ENCODE data around the gene DYRK1A. TPM values are rescaled to one million over a fixed set of nuclear protein-coding genes. Genes with fewer than 3 reads are reported as not detected.

DYRK1A gene
- polyA plus RNA-seq, 4 donors: 58.0 to 75.5 (median 70.0) TPM

GRCh38 chr21:37443683-37444082 lies 77.1 kb downstream of the DYRK1A start:
- no peak for DNase-seq (ENCODE audit: low read depth in 4 of 4, low spot score in 3 of 4)

- no peak for DNase-seq (ENCODE audit: low read depth in 4 of 4, low spot score in 3 of 4)
Observed at GRCh38 chr21:37445228-37445627, 78.7 kb downstream of the DYRK1A start.

- no peak for DNase-seq (ENCODE audit: low read depth in 4 of 4, low spot score in 3 of 4)
Observed at GRCh38 chr21:37446552-37446951, 80.0 kb downstream of the DYRK1A start.

- no peak for DNase-seq (ENCODE audit: low read depth in 4 of 4, low spot score in 3 of 4)
Observed at GRCh38 chr21:37447288-37447936, 80.8 kb downstream of the DYRK1A start.

- DNase-seq (ENCODE audit: low read depth in 4 of 4, low spot score in 3 of 4): no peak
Observed at GRCh38 chr21:37449302-37449937, 82.8 kb downstream of the DYRK1A start.

- DNase-seq (ENCODE audit: low read depth in 4 of 4, low spot score in 3 of 4): no peak
Observed at GRCh38 chr21:37450445-37450941, 83.9 kb downstream of the DYRK1A start.

- no peak for DNase-seq (ENCODE audit: low read depth in 4 of 4, low spot score in 3 of 4)
Observed at GRCh38 chr21:37451446-37451845, 84.9 kb downstream of the DYRK1A start.

GRCh38 chr21:37452227-37452626 lies 85.7 kb downstream of the DYRK1A start:
- DNase-seq (ENCODE audit: low read depth in 4 of 4, low spot score in 3 of 4): no peak

- no peak for DNase-seq (ENCODE audit: low read depth in 4 of 4, low spot score in 3 of 4)
Observed at GRCh38 chr21:37453350-37453749, 86.8 kb downstream of the DYRK1A start.

GRCh38 chr21:37454869-37455503 lies 88.4 kb downstream of the DYRK1A start:
- DNase-seq (ENCODE audit: low read depth in 4 of 4, low spot score in 3 of 4): no peak

GRCh38 chr21:37455504-37455911 lies 88.9 kb downstream of the DYRK1A start:
- DNase-seq (ENCODE audit: low read depth in 4 of 4, low spot score in 3 of 4): no peak

GRCh38 chr21:37458669-37459276 lies 92.2 kb downstream of the DYRK1A start:
- no peak for DNase-seq (ENCODE audit: low read depth in 4 of 4, low spot score in 3 of 4)

- DNase-seq (ENCODE audit: low read depth in 4 of 4, low spot score in 3 of 4): no peak
Observed at GRCh38 chr21:37459575-37459974, 93.0 kb downstream of the DYRK1A start.

- DNase-seq (ENCODE audit: low read depth in 4 of 4, low spot score in 3 of 4): no peak
Observed at GRCh38 chr21:37460196-37460595, 93.6 kb downstream of the DYRK1A start.

GRCh38 chr21:37461479-37461878 lies 94.9 kb downstream of the DYRK1A start:
- DNase-seq (ENCODE audit: low read depth in 4 of 4, low spot score in 3 of 4): no peak

GRCh38 chr21:37462087-37462861 lies 95.7 kb downstream of the DYRK1A start:
- no peak for DNase-seq (ENCODE audit: low read depth in 4 of 4, low spot score in 3 of 4)

- DNase-seq (ENCODE audit: low read depth in 4 of 4, low spot score in 3 of 4): no peak
Observed at GRCh38 chr21:37463083-37463801, 96.7 kb downstream of the DYRK1A start.

GRCh38 chr21:37467082-37467481 lies 100.5 kb downstream of the DYRK1A start:
- no peak for DNase-seq (ENCODE audit: low read depth in 4 of 4, low spot score in 3 of 4)

- no peak for DNase-seq (ENCODE audit: low read depth in 4 of 4, low spot score in 3 of 4)
Observed at GRCh38 chr21:37468909-37469308, 102.3 kb downstream of the DYRK1A start.

- DNase-seq (ENCODE audit: low read depth in 4 of 4, low spot score in 3 of 4): no peak
Observed at GRCh38 chr21:37469441-37469840, 102.9 kb downstream of the DYRK1A start.

All from left renal pelvis (tissue), 4 donors.